Measurements from ENCODE around the gene MTA2. TPM values are rescaled to one million over a fixed set of nuclear protein-coding genes. Genes with fewer than 3 reads are reported as not detected.
"Not testable (repeated sequence)": the region's sequence is repeated elsewhere in the genome, so short reads cannot be mapped to it uniquely, and the experiment has no call there.

MTA2 gene
- total RNA-seq, 2 experiments from 2014 or later = 231 to 233 TPM

GRCh38 chr11:62600367-62601121 lies 1.1 kb downstream of the MTA2 start:
- ATAC-seq (ENCODE audit: low read depth) (no peak), DNase-seq (no peak)
- H3K9me3 Mint-ChIP-seq = no peaks in the 10 kb centered on the region
- peak overlapping the region; percentile 87 for H3K4me3 Mint-ChIP-seq
- POLR2A ChIA-PET = interaction anchor here (0.5 to 4.2 kb wide), 17 partner anchors 9 to 256 kb away, joined by 3 to 83 read pairs (median 14); partner anchors contain the start of genes B3GAT3, BSCL2, C11orf98 and CSKMT
- peaks cover 35% of the 10 kb centered on the region for H3K4me1 Mint-ChIP-seq
- H3K27ac Mint-ChIP-seq = peak overlapping the region; percentile 88
- H3K27me3 Mint-ChIP-seq = no peaks in the 10 kb centered on the region
- H3K36me3 Mint-ChIP-seq = peaks cover 52% of the 10 kb centered on the region

DNA sequence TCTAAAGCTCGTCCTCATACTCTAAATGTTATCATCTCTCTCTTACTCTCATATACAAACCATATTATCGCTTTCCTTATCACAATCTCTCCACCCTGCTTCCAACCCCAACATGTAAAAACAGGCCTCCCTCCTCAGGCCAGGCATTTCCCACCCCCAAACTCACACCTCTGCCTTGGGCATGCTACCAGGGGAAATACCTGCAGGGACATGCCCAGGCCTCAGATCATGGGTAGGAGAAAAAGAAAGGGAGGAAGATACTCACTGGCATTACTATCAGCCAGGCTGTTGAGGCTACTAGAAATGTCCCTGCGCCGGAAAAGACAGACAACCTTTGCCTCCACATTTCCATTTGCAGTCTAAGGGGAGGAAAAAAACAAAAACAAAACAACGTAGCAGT lies 1.8 kb downstream of the MTA2 start:
- no peaks in the 10 kb centered on the region for H3K9me3 Mint-ChIP-seq
- peaks cover 39% of the 10 kb centered on the region for H3K4me1 Mint-ChIP-seq
- DNase-seq = no peak

DNA sequence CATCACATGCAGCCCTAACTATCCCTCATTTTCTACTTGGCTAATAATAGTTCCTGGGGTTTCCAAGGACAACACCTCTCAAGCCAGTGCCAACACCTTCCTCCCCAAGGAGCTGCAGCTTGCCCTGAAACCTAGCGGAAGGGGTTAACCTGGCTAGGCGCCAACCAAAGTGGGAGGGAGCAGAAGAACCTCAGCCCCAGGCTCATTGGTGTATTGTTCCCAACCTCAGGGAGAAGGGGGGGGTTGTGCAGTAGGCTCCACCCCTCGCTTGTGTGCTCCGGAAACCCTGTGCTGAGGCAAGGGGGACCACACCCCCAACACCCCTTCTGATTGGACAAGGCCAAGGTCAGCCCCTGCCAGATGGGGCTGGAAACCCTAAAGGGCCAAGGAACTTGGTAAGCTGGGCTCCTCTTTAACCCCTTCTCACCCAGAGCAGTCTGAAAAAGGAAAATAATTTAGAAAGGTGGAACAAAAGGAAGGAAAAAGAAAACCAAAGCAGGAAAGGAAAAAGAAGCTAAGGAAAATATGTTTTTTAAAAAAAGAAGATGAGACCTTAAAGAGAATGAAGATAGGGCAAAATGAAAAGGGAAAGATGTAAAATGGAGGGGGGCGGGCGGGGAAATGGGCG lies 2.5 kb downstream of the MTA2 start:
- DNase-seq (peak; percentile 89), ATAC-seq (ENCODE audit: low read depth) (peak; percentile 64)
- Mint-ChIP-seq H3K27ac (peak overlapping the region; percentile 88), H3K9me3 (no peaks in the 10 kb centered on the region), H3K27me3 (no peaks in the 10 kb centered on the region), H3K36me3 (peaks cover 55% of the 10 kb centered on the region), H3K4me3 (peak overlapping the region; percentile 87), H3K4me1 (peaks cover 40% of the 10 kb centered on the region)
- POLR2A ChIA-PET = interaction anchor here (0.6 to 4.2 kb wide), 20 partner anchors 8 to 283 kb away, joined by 3 to 49 read pairs (median 4); partner anchors contain the start of genes B3GAT3, C11orf98, CSKMT and EEF1G

More for the DNA sequence above, 1.8 kb downstream of the MTA2 start:
- Mint-ChIP-seq H3K36me3 (peaks cover 51% of the 10 kb centered on the region), H3K27ac (peak overlapping the region; percentile 88), H3K4me3 (peak overlapping the region; percentile 87), H3K27me3 (no peaks in the 10 kb centered on the region)
- POLR2A ChIA-PET = interaction anchor here (0.5 to 4.2 kb wide), 19 partner anchors 8 to 256 kb away, joined by 3 to 83 read pairs (median 5); partner anchors contain the start of genes B3GAT3, C11orf98, CSKMT and EEF1G
- no peak for ATAC-seq (ENCODE audit: low read depth)

DNA sequence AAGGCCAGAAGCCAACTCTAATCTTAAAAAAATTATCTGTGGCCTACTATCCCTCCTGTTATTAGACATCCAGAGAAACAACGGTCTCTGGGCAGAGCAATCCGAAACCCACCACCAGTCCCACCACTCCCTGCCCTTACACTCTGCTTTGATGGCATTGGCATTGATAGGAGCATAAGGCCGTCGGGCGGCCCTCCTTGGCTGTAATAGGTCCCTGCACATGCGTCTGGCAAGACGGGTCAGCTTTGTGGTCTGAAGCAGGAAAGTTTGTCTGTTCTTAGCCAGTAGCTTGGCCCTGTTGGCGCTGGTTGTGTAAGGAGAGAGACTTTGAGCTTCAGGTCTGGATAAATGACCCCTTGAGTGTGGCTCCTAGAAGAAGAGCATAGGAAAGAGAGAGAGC lies 6.5 kb downstream of the MTA2 start:
- ATAC-seq (ENCODE audit: low read depth) (no peak), DNase-seq (no peak)
- H3K27me3 Mint-ChIP-seq = no peaks in the 10 kb centered on the region
- H3K4me3 Mint-ChIP-seq = no peak overlapping the region
- peaks cover 44% of the 10 kb centered on the region for H3K36me3 Mint-ChIP-seq
- POLR2A ChIA-PET = interaction anchor here (0.6 to 1.0 kb wide), 4 partner anchors 77 to 166 kb away, joined by 3 to 4 read pairs (median 3); partner anchors contain the start of genes LBHD1 and POLR2G
- no peak overlapping the region for H3K27ac Mint-ChIP-seq
- H3K9me3 Mint-ChIP-seq = no peaks in the 10 kb centered on the region
- H3K4me1 Mint-ChIP-seq = peaks cover 50% of the 10 kb centered on the region

GRCh38 chr11:62593434-62594044 lies 8.1 kb downstream of the MTA2 start:
- DNase-seq (peak; percentile 82), ATAC-seq (ENCODE audit: low read depth) (peak; percentile 28)
- H3K27ac Mint-ChIP-seq = peak overlapping the region; percentile 88
- H3K9me3 Mint-ChIP-seq = no peaks in the 10 kb centered on the region
- H3K4me3 Mint-ChIP-seq = peak overlapping the region; percentile 58
- POLR2A ChIA-PET = interaction anchor here (0.6 to 4.8 kb wide), 14 partner anchors 8 to 1272 kb away, joined by 3 to 83 read pairs (median 26); partner anchors contain the start of genes BSCL2, C11orf98, CSKMT and EML3
- peaks cover 46% of the 10 kb centered on the region for H3K4me1 Mint-ChIP-seq
- H3K36me3 Mint-ChIP-seq = peaks cover 29% of the 10 kb centered on the region
- H3K27me3 Mint-ChIP-seq = no peaks in the 10 kb centered on the region

DNA sequence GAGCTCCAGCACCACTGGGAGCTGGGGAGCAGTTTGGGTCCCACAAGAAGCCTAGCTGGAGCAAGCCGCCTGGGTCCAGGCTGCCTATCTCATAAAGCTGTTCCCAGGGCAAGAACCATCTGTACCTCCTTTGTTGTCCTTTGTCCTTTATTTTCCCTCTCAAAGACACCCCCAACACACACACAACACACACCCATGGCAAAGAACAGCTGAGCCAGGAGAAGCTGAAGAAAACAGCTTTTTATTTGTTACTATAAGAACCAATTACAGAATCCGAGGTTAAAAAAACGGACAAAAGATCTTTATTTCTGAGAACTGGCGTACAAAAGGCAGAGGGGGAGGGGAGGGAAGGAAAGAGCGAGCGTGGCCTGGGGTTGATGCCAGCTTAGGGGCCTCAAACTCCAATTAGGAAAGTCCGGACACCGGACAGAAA lies 8.7 kb downstream of the MTA2 start:
- peaks cover 46% of the 10 kb centered on the region for H3K4me1 Mint-ChIP-seq

GRCh38 chr11:62592146-62592815 lies 9.4 kb downstream of the MTA2 start:
- Mint-ChIP-seq H3K36me3 (peaks cover 24% of the 10 kb centered on the region), H3K4me3 (peak overlapping the region; percentile 100), H3K27ac (peak overlapping the region; percentile 99), H3K4me1 (peaks cover 40% of the 10 kb centered on the region), H3K9me3 (no peaks in the 10 kb centered on the region), H3K27me3 (no peaks in the 10 kb centered on the region)
- POLR2A ChIA-PET = interaction anchor here (0.5 to 4.8 kb wide), 47 partner anchors 10 to 291 kb away, joined by 3 to 83 read pairs (median 8); partner anchors contain the start of genes AHNAK, B3GAT3, BSCL2 and C11orf98
- DNase-seq (no peak), ATAC-seq (ENCODE audit: low read depth) (no peak)

More for the DNA sequence above, 8.7 kb downstream of the MTA2 start:
- DNase-seq (no peak), ATAC-seq (ENCODE audit: low read depth) (no peak)
- Mint-ChIP-seq H3K9me3 (no peaks in the 10 kb centered on the region), H3K36me3 (peaks cover 27% of the 10 kb centered on the region), H3K27me3 (no peaks in the 10 kb centered on the region), H3K27ac (no peak overlapping the region), H3K4me3 (peak overlapping the region; percentile 43)
- POLR2A ChIA-PET = interaction anchor here (0.6 to 4.8 kb wide), 19 partner anchors 9 to 1273 kb away, joined by 3 to 83 read pairs (median 26); partner anchors contain the start of genes B3GAT3, BSCL2, C11orf98 and CSKMT

DNA sequence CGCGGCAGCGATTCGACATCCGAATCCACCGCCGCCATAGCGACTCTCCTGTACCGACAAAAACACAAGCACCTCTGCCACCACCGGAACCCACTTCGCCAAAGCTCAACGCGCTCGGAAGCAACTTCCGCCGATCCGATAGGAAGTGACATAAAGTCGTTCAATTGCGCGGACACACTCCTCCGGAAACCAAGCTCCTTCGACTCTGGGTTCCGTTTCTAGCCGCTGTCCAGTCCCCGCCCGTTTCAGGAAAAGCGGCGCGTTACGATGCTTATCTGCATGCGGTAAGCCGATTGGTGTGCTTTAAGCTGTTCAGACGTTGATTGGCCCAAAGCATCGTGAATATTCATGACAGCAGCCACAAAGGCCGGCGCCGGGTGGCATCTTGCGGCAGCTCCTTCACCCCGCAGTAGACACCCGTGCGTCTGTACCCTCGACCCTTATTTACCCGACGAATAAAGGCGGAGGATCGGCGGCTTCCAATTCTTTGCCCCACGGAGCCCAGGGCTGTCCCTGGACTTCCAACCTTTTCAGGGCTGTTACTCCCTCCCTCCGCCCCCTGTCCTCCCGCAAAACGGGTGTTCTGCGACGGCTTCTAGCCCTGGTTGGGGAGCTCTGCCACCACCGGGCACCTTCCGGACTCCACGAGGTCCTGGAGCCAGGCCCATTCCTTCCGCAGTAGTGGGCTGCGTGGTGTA lies 10.1 kb downstream of the MTA2 start, which contains the start of gene TUT1:
TUT1 (minus strand) TSS at position 76 of the 698 bp plus-strand sequence; CDS start at position 38, 38 bp downstream.
- peaks cover 38% of the 10 kb centered on the region for H3K4me1 Mint-ChIP-seq
- DNase-seq = peak; percentile 91
- no peaks in the 10 kb centered on the region for H3K9me3 Mint-ChIP-seq
- no peaks in the 10 kb centered on the region for H3K27me3 Mint-ChIP-seq
- H3K27ac Mint-ChIP-seq = peak within 1 kb of the TSS; percentile 99
- ATAC-seq (ENCODE audit: low read depth) = peak; percentile 88
- peaks cover 21% of the 10 kb centered on the region for H3K36me3 Mint-ChIP-seq
- H3K4me3 Mint-ChIP-seq = peak within 1 kb of the TSS; percentile 100
- POLR2A ChIA-PET = interaction anchor here (0.5 to 4.8 kb wide), 52 partner anchors 8 to 291 kb away, joined by 3 to 83 read pairs (median 7); partner anchors contain the start of genes AHNAK, B3GAT3, BSCL2 and C11orf98

- POLR2A ChIA-PET = no interaction called here
- ATAC-seq (ENCODE audit: low read depth) = no peak
Observed at GRCh38 chr11:62588966-62589637, 12.6 kb downstream of the MTA2 start.

GRCh38 chr11:62585356-62585755 lies 16.3 kb downstream of the MTA2 start:
- H3K36me3 Mint-ChIP-seq; H3K27ac Mint-ChIP-seq; DNase-seq; ATAC-seq (ENCODE audit: low read depth); H3K9me3 Mint-ChIP-seq; H3K4me3 Mint-ChIP-seq; H3K27me3 Mint-ChIP-seq: not testable (repeated sequence)
- POLR2A ChIA-PET = interaction anchor here (0.8 to 3.8 kb wide), 3 partner anchors 11 to 36 kb away, joined by 3 to 23 read pairs (median 3); partner anchors contain the start of genes B3GAT3, EEF1G and EML3
- peaks cover 12% of the 10 kb centered on the region for H3K4me1 Mint-ChIP-seq

More at GRCh38 chr11:62588966-62589637, 12.6 kb downstream of the MTA2 start:
- no peak for DNase-seq
- Mint-ChIP-seq H3K9me3 (no peaks in the 10 kb centered on the region), H3K27me3 (no peaks in the 10 kb centered on the region), H3K36me3 (peaks cover 13% of the 10 kb centered on the region), H3K27ac (no peak overlapping the region), H3K4me1 (peaks cover 30% of the 10 kb centered on the region), H3K4me3 (peak overlapping the region; percentile 30)

GRCh38 chr11:62581735-62582134 lies 19.9 kb downstream of the MTA2 start:
- POLR2A ChIA-PET = interaction anchor here (0.7 kb wide), 1 partner anchor 155 kb away, joined by 3 read pairs; no protein-coding TSS in a partner anchor

More at GRCh38 chr11:62581735-62582134, 19.9 kb downstream of the MTA2 start:
- H3K27ac Mint-ChIP-seq; DNase-seq; H3K9me3 Mint-ChIP-seq; H3K4me3 Mint-ChIP-seq; H3K4me1 Mint-ChIP-seq; ATAC-seq (ENCODE audit: low read depth); H3K27me3 Mint-ChIP-seq: not testable (repeated sequence)
- peaks cover 13% of the 10 kb centered on the region for H3K36me3 Mint-ChIP-seq
